Activated naive CD4-positive, alpha-beta T cell treated with anti-CD3 and anti-CD28 coated beads, Interleukin-2, amount 50 U/mL, for 72 hours (primary cell): ENCODE measurements around the gene CDC42BPB. TPM values are rescaled to one million over a fixed set of nuclear protein-coding genes. Genes with fewer than 3 reads are reported as not detected.

Experiments used
- ATAC-seq, 2 donors: fragments of 150-1000 bp; cut with Tn5 transposase; 2 replicates each; pipeline ENCODE4 v1.10.0; 2021; ENCODE audit warnings: mild to moderate bottlenecking in 2 of 2, moderate library complexity in 2 of 2
- DNase-seq, 2 donors: peaks; one replicate each; pipeline ENCODE4 v3.0.0; 2021 to 2022; ENCODE audit warnings: low spot score in 2 of 2
- H3K27ac Mint-ChIP-seq, 2 donors: one replicate each; pipeline ENCODE4 v1.8.0; 2022; ENCODE audit warnings: mild to moderate bottlenecking in 2 of 2, mixed read lengths in 2 of 2
- H3K36me3 Mint-ChIP-seq, 2 donors: one replicate each; pipeline ENCODE4 v1.8.0; 2022; ENCODE audit warnings: mixed read lengths in 2 of 2
- H3K9me3 Mint-ChIP-seq, 2 donors: one replicate each; pipeline ENCODE4 v1.8.0; 2022; ENCODE audit warnings: mixed read lengths in 2 of 2
- total RNA-seq, 2 donors: library from RNA; stranded (reverse); gene quantifications; one replicate each; pipeline ENCODE4 v1.2.3, GENCODE V29; 2022

CDC42BPB gene
- total RNA-seq = 1 to 10 TPM; 3.4 to 5.8 TPM

- H3K9me3 Mint-ChIP-seq = no peaks in the 10 kb centered on the region
- DNase-seq (peak in 1 of 2 donors; percentile 65), ATAC-seq (peak; percentile 95 to 97)
- no peak within 1 kb of the TSS for H3K27ac Mint-ChIP-seq
- H3K36me3 Mint-ChIP-seq = no peaks in the 10 kb centered on the region
Measured at GRCh38 chr14:103057372-103058163, at the start of gene CDC42BPB. Gene CDC42BPB, minus strand, starts transcription at chr14:103057549. Its CDS starts 376 bp downstream, at chr14:103057173.

GRCh38 chr14:103105580-103106150, 48.3 kb upstream of the CDC42BPB start:
- DNase-seq (no peak), ATAC-seq (no peak)
- Mint-ChIP-seq H3K27ac (no peak overlapping the region), H3K9me3 (no peaks in the 10 kb centered on the region), H3K36me3 (no peaks in the 10 kb centered on the region)

GRCh38 chr14:103104654-103105452, 47.5 kb upstream of the CDC42BPB start:
- Mint-ChIP-seq H3K36me3 (no peaks in the 10 kb centered on the region), H3K27ac (no peak overlapping the region)

GRCh38 chr14:103104389-103104653, 47.0 kb upstream of the CDC42BPB start:
- H3K9me3 Mint-ChIP-seq = no peaks in the 10 kb centered on the region
- H3K27ac Mint-ChIP-seq = no peak overlapping the region
- H3K36me3 Mint-ChIP-seq = no peaks in the 10 kb centered on the region
- no peak for DNase-seq
- ATAC-seq = no peak

More at GRCh38 chr14:103104654-103105452, 47.5 kb upstream of the CDC42BPB start:
- no peaks in the 10 kb centered on the region for H3K9me3 Mint-ChIP-seq
- peak; percentile 81 to 88 for ATAC-seq
- peak in 1 of 2 donors; percentile 83 for DNase-seq

- ATAC-seq (no peak), DNase-seq (no peak)
- Mint-ChIP-seq H3K9me3 (no peaks in the 10 kb centered on the region), H3K36me3 (no peaks in the 10 kb centered on the region), H3K27ac (no peak overlapping the region)
Measured at GRCh38 chr14:103103461-103104388, 46.4 kb upstream of the CDC42BPB start.

- no peak for DNase-seq
- H3K36me3 Mint-ChIP-seq = no peaks in the 10 kb centered on the region
- no peaks in the 10 kb centered on the region for H3K9me3 Mint-ChIP-seq
- no peak for ATAC-seq
- no peak overlapping the region for H3K27ac Mint-ChIP-seq
Measured at GRCh38 chr14:103102689-103103260, 45.4 kb upstream of the CDC42BPB start.

GRCh38 chr14:103101963-103102688, 44.8 kb upstream of the CDC42BPB start:
- no peaks in the 10 kb centered on the region for H3K36me3 Mint-ChIP-seq
- ATAC-seq (no peak), DNase-seq (no peak)
- no peaks in the 10 kb centered on the region for H3K9me3 Mint-ChIP-seq
- H3K27ac Mint-ChIP-seq = no peak overlapping the region

- ATAC-seq (no peak), DNase-seq (no peak)
- no peaks in the 10 kb centered on the region for H3K36me3 Mint-ChIP-seq
- no peaks in the 10 kb centered on the region for H3K9me3 Mint-ChIP-seq
- H3K27ac Mint-ChIP-seq = no peak overlapping the region
Measured at GRCh38 chr14:103101257-103101962, 44.1 kb upstream of the CDC42BPB start.

GRCh38 chr14:103100281-103101121, 43.2 kb upstream of the CDC42BPB start:
- Mint-ChIP-seq H3K27ac (no peak overlapping the region), H3K9me3 (no peaks in the 10 kb centered on the region), H3K36me3 (no peaks in the 10 kb centered on the region)
- DNase-seq (no peak), ATAC-seq (no peak)

GRCh38 chr14:103099733-103100280, 42.5 kb upstream of the CDC42BPB start:
- ATAC-seq (no peak), DNase-seq (no peak)
- Mint-ChIP-seq H3K27ac (no peak overlapping the region), H3K9me3 (no peaks in the 10 kb centered on the region), H3K36me3 (no peaks in the 10 kb centered on the region)

GRCh38 chr14:103099081-103099732, 41.9 kb upstream of the CDC42BPB start:
- no peak for ATAC-seq
- DNase-seq = no peak
- no peaks in the 10 kb centered on the region for H3K36me3 Mint-ChIP-seq
- no peaks in the 10 kb centered on the region for H3K9me3 Mint-ChIP-seq
- H3K27ac Mint-ChIP-seq = no peak overlapping the region

- H3K9me3 Mint-ChIP-seq = no peaks in the 10 kb centered on the region
- no peaks in the 10 kb centered on the region for H3K36me3 Mint-ChIP-seq
- no peak for ATAC-seq
- DNase-seq = no peak
- H3K27ac Mint-ChIP-seq = no peak overlapping the region
Measured at GRCh38 chr14:103097994-103098957, 40.9 kb upstream of the CDC42BPB start.
